HG03103 (cell line): Measurements from ENCODE around the gene MOB4.
"Not testable (repeated sequence)": the region's sequence is repeated elsewhere in the genome, so short reads cannot be mapped to it uniquely, and the experiment has no call there.

Experiments
- ATAC-seq: cut with Tn5 transposase; IDR thresholded peaks from one replicate; pipeline ENCODE4 v1.9.1; 2021; ENCODE audit warnings: low read depth; ENCODE audit not compliant: unreplicated experiment

MOB4 gene

DNA sequence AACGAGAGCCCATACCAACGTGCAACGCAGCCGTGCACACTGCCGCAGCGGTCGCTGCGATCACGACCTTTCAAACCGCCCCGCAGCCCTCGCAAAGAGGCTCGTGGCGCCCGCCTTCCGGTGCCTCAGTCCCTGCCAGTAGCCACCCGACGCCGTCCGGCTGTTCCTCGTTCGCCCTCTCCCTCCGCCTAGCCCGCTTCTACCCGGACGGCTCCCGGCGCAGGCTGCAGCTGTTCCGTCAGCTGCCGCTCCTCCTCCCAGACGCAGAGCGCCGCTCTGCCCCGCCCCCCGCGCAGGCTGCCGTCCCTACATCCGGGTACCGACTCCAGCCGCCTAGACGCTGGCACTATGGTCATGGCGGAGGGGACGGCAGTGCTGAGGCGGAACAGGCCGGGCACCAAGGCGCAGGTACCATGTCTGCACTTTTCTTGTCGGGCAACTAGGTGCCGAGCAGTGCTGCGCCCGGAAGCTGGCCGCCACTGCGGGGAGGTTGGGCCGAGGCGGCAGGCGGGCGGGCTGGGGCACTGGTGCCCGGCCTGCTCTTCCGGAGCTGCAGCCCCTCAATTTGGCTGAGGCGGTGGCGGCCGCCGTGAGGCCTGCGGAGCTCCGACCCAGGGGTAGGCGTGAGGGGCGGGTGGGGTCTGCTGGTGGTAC is at the start of gene MOB4:
MOB4 (plus strand) TSS at position 328 of the 654 bp plus-strand sequence; CDS start at position 349, 21 bp downstream.
- peak; percentile 90 for ATAC-seq

DNA sequence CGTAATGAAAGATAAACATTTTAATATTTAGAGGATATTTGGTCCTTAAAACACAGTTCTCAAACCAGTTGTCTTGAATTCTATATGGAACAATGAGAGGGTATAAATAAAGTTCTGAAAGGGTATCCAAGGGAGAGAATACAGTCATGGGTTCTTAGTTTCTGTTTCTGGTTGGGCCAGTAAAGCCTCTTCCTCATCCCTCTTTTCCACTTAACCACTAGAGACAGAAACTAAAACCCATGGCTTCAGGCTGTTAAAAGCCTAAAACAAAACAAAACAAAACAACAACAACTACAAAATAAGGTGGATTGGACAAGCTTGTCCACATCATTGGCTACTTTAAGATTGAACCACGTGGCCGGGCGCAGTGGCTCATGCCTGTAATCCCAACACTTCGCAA is 43.7 kb upstream of the MOB4 start:
- ATAC-seq: no peak

DNA sequence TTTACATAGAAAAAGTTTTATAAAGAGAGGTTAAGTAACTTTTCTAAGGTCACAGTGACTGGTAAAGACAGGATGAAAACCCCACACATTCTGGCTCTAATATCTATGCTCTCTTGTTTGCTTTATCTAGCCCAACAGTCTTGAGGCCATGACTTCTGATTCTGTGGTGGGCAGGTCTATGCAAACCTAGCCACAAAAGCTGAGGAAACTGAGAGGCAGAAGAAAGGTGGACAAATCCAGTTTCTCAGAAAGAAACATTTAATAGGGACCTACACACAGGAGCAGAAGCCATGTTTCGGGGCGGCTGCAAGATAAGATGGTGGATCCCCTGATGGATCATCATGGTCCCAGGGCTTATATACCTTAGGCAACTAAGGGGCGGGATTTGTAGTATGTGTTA is 38.1 kb upstream of the MOB4 start:
- no peak for ATAC-seq

DNA sequence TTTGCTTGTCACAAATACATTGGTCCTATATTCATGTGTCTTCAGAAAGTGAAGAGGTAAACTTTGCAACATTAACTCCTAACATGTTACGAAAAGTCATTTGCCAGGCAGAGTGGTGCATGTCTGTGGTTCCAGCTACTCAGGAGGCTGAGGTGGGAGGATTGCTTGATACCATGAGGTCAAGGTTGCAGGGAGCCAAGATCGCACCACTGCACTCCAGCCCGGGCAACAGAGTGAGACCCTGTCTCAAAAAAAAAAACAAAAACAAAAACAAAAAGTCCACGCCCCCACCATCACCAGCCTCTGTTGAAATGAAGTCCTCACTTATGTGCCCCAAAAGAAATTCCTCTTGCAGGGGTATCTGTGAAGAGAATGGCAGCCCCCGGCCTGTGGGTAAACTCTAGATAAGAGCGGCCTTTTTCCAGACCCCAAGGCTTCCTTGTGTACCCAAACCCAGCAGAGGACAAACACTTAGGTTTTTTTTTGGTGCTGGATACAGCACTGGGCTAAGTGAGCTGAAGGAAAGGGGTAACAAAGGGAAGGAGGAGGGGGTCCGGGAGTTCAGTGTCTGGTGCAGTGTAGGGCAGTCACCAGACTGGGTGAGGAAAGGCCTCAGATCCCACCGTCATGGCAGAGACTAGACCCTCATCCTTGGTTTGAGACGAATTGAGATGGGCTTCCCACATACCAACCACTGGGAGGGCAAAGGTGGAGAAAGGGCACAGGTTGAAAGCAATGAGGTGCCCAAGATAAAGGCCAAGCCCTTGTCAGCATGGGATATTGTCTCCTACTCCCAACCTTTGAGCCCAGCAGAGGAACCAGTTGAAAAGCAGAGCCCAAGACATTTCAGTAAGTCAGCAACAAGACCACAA is 35.5 kb upstream of the MOB4 start:
- no peak for ATAC-seq

DNA sequence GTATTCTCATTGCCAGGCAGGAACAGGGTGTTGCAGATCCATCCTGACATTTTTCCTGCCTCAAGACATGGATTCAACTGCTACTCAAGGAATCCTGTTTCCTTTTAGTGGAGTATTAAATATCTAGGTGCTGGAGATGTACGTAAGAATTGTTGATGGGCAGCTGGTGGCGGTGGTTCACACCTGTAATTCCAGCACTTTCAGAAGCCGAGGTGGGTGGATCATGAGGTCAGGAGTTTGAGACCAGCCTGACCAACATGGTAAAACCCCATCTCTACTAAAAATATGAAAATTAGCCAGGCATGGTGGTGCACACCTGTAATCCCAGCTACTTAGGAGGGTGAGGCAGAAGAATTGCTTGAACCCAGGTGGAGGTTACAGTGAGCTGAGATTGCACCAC is 31.6 kb upstream of the MOB4 start:
- ATAC-seq: not testable (repeated sequence)

DNA sequence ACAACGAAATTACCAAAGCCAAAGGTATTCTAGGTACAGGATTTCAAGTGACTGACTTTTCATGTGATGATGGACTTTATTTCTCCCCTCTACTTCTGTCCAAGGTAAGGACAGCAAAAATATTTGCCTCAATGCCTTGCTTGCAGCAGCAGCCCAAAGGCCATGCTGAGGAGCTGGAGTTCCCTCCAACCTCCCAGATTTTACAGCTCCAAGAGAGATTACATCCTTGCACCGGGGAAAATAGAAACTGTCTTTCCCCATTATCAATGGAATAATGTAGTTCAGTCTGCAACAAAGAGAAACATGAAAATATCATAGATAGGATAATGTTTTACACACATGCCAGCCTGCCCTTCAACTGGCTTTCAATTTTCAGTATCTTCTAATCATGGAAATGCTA is 29.7 kb upstream of the MOB4 start:
- ATAC-seq: no peak

DNA sequence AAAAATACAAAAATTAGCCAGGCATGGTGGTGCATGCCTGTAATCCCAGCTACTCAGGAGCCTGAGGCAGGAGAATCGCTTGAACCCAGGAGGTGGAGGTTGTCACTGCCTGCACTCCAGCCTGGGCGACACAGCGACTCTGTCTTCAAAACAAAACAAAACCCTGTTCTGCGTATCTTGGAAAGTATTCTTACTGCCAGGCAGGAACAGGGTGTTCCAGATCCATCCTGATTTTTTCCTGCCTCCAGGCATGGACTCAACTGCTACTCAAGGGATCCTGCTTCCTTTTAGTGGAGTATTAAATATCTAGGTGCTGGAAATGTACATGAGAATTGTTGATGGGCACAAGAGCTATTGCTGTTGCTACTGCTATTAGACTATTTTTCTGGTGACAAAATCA is 28.5 kb upstream of the MOB4 start:
- ATAC-seq: no peak

DNA sequence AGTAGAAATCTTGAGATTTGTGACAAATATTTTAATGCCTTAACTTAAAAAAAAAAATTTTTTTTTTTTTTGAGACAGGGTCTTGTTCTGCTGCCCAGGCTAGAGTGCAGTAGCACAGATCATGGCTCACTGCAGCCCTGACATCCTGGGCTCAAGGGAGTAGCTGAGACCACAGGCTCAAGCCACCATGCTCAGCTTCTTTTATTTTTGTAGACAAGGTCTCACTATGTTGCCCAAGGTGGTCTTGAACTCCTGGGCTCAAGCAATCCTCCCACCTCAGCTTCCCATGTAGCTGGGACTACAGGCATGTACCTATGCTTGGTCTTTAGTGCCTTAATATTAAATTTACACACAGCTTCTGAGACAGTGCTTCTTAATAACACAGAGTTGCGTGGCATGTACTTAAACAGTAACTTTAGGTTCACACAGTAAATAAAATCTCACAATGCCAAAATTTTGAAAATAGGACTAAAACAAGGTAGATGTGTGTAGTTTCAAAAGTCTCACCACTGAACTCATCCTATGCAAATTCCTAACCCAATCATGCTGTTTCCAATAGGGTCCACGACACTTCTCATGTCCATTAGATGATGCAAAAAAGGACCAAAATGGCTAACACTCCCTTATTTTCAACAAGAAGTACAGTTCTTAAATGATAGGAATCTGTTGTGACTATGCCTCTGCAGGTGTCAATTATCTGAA is 20.3 kb upstream of the MOB4 start:
- ATAC-seq: no peak

DNA sequence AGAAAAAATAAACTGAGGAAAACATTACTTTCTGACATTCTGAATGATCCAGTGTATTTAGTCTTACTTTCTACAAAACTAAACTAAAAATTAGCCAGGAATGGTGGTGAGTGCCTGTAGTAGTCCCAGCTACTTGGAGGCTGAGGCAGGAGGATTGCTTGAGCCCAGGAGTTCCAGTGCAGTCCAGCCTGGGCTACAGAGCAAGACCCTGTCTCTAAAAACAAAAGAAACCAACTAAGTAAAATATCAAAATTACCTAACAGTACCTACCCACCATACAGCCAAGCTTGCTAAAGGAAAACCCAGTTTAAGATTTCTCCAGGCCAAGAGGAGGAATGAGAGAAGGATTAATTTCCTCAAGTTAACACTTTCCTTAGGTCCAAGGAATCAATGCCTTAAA is 19.2 kb upstream of the MOB4 start:
- no peak for ATAC-seq

DNA sequence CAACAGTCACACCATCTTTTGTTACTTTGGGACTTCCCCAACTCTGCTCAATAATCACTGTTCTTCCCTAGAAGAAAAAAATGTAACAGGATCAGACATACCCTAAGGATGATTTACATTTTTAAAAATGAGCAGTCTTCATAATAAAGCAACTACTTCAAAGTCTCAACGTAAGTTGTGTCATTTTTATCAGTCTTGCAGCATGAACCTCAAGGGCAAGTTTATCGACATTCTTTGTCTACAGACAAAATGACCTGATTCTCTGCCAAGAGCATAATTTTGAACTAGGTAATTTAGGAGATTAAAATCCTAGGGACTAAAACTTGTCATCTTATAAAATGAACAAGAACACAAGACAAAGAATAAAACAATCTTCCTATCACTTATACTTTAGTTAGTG is 18.5 kb upstream of the MOB4 start:
- ATAC-seq: no peak

DNA sequence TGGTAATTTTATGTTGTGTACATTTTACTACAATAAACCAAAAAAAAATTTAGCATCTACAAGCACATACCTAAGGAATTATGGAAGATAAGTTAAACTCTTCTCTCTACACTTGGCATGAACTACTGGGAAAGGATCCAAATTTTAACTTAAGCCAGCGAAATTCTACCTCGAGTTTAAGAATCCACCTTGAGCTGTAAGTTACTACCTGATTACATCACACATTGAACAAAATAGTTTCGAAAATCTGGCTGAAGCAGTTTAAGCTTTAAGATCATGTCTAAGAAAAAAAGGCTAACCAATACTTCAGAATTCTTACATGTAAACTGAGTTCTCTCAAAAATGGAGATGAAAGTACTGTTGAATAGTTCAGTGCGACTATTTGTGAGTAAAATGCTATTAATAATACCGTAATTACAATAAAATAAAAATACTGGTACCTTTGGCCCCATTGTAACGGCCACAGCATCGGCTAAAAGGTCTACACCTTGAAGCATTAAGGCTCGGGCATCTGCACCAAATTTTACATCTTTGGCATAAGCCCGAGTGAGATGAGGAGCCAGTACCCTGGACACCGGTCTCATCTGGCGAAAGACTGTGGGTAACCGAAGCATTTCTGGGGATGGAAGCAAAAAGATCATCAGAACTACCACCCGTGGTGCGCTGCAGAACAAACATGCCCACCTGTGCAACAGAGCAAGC is 17.5 kb upstream of the MOB4 start:
- ATAC-seq: no peak

DNA sequence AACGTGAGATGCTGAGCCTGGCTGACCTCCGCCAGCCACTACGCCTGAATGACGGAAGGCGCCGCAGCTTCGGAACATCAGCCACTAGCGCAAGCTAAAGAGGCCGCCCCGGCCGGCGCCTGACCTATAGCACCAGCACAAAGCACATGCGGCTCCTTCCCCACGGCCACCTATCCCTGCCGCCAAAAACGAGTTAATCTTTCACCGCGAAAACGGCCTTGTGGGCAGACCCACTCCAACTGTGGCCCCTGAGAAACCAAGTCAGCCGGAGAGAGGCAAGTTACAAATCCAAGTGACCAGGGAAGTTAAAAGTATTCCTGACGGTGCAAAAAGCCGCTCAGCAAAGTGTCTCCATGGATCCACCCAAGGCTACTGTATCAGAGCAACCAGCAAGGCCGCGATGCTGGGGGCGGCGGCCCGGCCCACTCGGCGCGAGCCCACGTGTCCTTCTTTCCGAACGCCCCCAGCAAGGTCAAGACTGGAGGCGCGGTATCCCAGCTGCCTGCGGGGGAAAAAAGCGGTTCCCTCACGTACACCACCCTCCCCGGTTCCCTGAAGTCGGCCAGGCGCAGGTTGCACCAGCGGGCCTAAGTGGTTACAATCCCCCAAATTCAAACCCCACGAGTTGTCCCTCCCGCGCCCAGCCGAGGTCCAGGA is 16.8 kb upstream of the MOB4 start:
- peak; percentile 14 for ATAC-seq

DNA sequence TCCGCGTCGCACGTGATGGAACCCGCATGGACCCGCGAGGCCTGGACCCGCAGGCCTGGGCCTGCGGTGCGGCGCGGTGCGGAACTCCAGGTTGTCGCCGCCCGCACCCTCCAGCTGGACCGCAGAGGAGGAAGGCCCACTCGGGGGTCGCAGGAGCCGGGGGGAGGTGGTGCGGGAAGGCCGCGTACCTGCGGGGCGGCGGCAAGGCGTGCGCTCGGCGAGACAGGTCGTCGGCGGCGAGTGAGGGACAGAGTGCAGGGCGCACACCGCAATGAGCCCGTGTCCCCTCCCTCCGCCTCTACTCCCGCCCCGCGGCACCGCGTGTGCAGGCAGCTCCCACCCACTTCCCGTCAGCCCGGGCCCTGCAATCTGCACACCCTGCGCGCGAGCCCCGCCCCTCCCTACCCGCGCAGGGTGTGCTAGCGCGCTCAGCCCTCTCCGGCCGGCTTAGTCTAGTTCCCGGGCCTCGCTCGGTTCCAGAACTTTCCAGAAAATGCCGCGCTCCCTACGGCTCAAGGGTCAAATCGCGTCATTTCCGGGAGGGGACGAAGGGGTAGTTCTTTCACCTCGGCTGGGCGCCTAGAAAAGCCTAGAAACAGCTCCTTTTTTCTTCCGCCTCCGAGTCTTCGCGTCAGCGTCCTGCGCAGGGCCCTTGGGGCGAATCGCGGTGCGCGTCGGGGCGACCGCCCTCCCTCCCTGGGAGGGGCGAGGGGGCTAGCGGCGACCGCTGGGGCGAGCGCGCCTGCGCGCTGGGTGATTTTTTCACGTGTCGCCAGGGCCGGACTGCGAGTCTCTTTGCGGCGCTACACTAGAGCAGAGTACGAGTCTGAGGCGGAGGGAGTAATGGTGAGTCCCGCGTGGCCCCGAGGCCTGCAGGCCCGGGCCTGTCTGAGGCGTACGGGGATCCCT is 16.0 kb upstream of the MOB4 start, which contains the start of the genes HSPD1 and HSPE1:
HSPD1 (minus strand) TSS at position 247 of the 909 bp plus-strand sequence. CDS start 992 bp downstream, outside the sequence.
HSPE1 (plus strand) TSS at position 786 of the 909 bp plus-strand sequence; CDS start at position 844, 58 bp downstream.
- peak; percentile 72 for ATAC-seq

DNA sequence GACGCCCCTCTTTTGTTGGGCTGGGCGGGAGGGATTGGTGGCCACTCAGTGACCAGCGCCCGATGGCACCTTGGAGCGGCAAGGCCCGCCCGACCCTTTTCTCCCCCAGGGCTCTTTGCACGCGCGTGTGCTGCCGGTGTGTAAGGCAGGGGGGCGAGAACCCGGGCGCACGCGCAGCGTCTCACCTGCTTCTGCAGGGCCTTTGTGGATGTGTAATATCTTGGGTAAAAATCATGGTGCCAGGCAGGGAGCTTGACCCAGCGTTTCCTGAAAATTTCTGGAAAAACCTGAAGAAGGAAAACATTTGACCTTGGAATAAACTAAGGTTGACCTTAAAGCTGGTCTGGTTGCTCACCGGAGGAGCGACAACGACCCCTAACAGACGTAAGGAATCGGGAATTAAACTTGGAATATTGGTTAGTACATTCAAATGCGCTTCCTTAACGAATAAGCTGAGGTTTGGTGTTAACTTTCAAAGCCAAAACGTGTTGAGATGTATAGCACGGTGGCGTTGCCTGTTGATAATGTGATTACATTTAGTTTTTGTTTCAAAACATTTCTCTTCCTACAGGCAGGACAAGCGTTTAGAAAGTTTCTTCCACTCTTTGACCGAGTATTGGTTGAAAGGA is 15.2 kb upstream of the MOB4 start:
- ATAC-seq: peak; percentile 3

DNA sequence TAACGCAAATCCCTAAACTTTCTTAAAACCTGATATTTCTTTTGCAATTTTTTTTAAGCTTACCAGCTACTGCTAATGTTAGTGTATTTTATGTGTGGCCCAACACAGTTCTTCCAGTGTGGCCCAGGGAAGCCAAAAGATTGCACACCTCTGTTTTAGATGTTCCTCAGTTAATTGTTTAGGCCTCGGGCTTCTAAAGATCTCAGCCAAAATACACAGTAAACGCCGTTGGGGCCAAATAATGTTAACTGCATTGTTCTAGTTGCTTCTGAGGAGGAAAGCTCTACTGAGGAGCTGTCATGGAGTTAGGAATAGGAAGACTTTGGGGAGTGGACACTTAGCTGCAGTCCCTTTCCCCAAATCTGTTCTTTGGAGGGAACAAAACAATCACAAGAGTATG is 13.7 kb upstream of the MOB4 start:
- no peak for ATAC-seq

DNA sequence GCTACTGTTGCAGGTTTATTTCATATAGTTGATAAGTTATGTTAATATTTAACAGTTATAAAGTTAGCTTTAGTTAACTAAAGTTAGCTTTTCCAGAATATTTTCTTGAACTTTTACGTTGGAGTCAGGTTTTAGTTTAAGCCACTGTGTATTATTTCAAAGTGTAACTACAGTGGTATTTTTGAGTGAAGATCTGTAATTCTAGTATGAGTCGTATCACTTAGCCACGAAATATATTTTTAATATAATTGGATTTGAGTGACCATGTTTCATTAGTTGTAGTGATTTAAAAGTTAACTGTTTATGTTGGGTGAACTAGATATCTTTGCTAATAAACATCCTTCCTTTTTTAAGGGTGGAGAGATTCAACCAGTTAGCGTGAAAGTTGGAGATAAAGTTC is 13.2 kb upstream of the MOB4 start:
- ATAC-seq: no peak

DNA sequence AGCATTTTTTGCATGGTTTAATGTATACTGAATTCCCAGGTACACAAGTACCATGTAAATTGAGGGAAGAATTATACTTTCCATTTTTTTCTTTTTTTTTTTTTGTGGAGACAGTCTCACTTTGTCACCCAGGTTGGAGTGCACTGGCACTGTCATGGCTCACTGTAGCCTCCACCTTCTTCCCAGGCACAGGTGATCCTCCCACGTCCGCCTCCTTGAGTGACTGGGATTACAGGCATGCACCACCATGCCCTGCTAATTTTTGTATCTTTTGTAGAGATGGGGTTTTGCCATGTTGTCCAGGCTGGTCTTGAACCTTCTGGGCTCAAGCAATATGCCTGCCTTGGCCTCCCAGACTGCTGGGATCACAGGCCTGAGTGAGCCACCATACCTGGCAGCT is 11.9 kb upstream of the MOB4 start:
- no peak for ATAC-seq

DNA sequence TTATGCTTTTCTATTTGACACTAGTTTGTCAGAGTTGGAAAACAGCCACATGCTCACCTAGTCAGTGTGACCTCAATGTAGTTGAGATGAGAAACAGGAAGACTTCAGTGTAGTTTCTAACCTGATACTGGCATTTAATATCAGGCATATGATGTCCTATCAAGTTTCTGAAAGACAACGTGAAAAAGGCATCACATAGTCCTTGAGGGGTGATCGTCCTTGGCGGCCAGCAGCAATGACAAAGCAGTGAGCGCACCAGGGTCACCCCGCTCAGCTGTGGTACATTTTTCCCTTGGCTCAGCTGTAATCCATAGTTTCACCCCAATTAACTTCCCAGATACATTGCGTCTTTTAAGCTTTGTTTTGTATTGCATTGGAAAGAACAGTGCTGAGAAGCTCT is 11.4 kb upstream of the MOB4 start:
- ATAC-seq: no peak

DNA sequence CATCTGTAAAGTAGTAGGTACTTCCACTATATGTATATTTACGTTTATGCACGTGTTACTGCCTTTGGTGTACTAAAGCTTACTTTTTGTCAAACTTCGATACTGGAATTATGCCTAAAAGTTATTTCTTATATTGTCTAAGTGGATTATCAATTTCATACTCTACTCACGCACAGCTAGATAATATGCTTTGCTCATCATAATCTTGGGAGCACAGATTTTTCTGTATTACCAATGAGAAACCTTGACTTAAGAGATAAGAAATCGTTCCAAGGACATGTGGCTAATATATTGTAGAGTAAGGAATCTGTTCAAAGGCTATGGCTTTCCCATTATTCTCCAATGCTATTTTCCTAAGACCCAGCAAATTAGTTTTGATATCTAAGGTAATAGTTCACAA is 9.2 kb upstream of the MOB4 start:
- no peak for ATAC-seq
